Neuronal stem cell (in vitro differentiated cells): Measurements from ENCODE around the gene ZNF853.

ENCODE experiments used
- DNase-seq: peaks from one replicate; pipeline ENCODE4 v3.0.0-alpha.2; 2013; ENCODE audit warnings: low spot score
- H2AFZ ChIP-seq: one replicate; pipeline ENCODE4 v1.6.1; 2013; ENCODE audit warnings: mild to moderate bottlenecking, low read length, inconsistent platforms
- H2AK5ac ChIP-seq: 2 replicates; pipeline ENCODE4 v1.6.1; 2013; ENCODE audit warnings: low read depth, mild to moderate bottlenecking, inconsistent platforms, low read length, moderate library complexity, mixed read lengths
- H2BK120ac ChIP-seq: 2 replicates; pipeline ENCODE4 v1.6.1; 2013; ENCODE audit warnings: low read depth, mild to moderate bottlenecking, inconsistent platforms, low read length, moderate library complexity, mixed read lengths
- H2BK12ac ChIP-seq: one replicate; pipeline ENCODE4 v1.6.1; 2013; ENCODE audit warnings: low read length, inconsistent platforms
- H2BK15ac ChIP-seq: 2 replicates; pipeline ENCODE4 v1.6.1; 2013; ENCODE audit warnings: mild to moderate bottlenecking, low read length, inconsistent platforms, mixed read lengths
- H2BK5ac ChIP-seq: one replicate; pipeline ENCODE4 v1.6.1; 2013; ENCODE audit warnings: inconsistent platforms, mild to moderate bottlenecking, low read length, moderate library complexity
- H3K14ac ChIP-seq: one replicate; pipeline ENCODE4 v1.6.1; 2013; ENCODE audit warnings: low read length, inconsistent platforms
- H3K18ac ChIP-seq: 2 replicates; pipeline ENCODE4 v1.6.1; 2013; ENCODE audit warnings: low read length, inconsistent platforms
- H3K23ac ChIP-seq: 2 replicates; pipeline ENCODE4 v1.6.1; 2013; ENCODE audit warnings: low read depth, mild to moderate bottlenecking, mixed read lengths, low read length, inconsistent platforms; ENCODE audit not compliant: poor library complexity
- H3K27ac ChIP-seq: replicated peaks from 3 replicates; pipeline ENCODE4 v1.5.1; 2013; ENCODE audit warnings: low read length, inconsistent platforms
- H3K27me3 ChIP-seq, 3 experiments: 2 replicates each; pipeline ENCODE4 v1.6.1; 2013; ENCODE audit warnings: low read length in 3 of 3, mild to moderate bottlenecking in 2 of 3, inconsistent platforms in 1 of 3, low read depth in 1 of 3, mixed read lengths in 1 of 3, moderate library complexity in 1 of 3; ENCODE audit not compliant: control insufficient read depth in 3 of 3, insufficient read depth in 3 of 3
- H3K36me3 ChIP-seq, 2 donors: replicated peaks in 1 of 2; 2 replicates each; pipeline ENCODE4 v1.6.1; 2013; ENCODE audit warnings: low read length in 2 of 2; ENCODE audit not compliant: control insufficient read depth in 2 of 2, insufficient read depth in 2 of 2
- H3K4ac ChIP-seq: 2 replicates; pipeline ENCODE4 v1.6.1; 2013; ENCODE audit warnings: inconsistent platforms, mild to moderate bottlenecking, low read length, moderate library complexity
- H3K4me1 ChIP-seq, 2 donors: 1 replicate in 1 of 2; 2 replicates in 1 of 2; pipeline ENCODE4 v1.6.1; 2013; ENCODE audit warnings: low read length in 2 of 2, low read depth in 1 of 2; ENCODE audit not compliant: control insufficient read depth in 2 of 2, insufficient read depth in 1 of 2
- H3K4me2 ChIP-seq: one replicate; pipeline ENCODE4 v1.6.1; 2013; ENCODE audit warnings: mild to moderate bottlenecking, low read length, inconsistent platforms; ENCODE audit not compliant: insufficient read depth, poor library complexity, severe bottlenecking
- H3K4me3 ChIP-seq, 2 donors: 2 replicates each; pipeline ENCODE4 v1.5.1; 2013; ENCODE audit warnings: low read length in 2 of 2, mild to moderate bottlenecking in 2 of 2, inconsistent platforms in 1 of 2, moderate library complexity in 1 of 2
- H3K79me1 ChIP-seq: one replicate; pipeline ENCODE4 v1.6.1; 2013; ENCODE audit warnings: low read depth, mild to moderate bottlenecking, inconsistent platforms, low read length, moderate library complexity
- H3K9ac ChIP-seq: one replicate; pipeline ENCODE4 v1.6.1; 2013; ENCODE audit warnings: mild to moderate bottlenecking, low read depth, low read length, inconsistent platforms; ENCODE audit not compliant: poor library complexity
- H3K9me3 ChIP-seq, 2 donors: replicated peaks in 1 of 2; 2 replicates each; pipeline versions ENCODE3 to v1.6.1; 2013; ENCODE audit warnings: low read length in 2 of 2, mild to moderate bottlenecking in 2 of 2, inconsistent platforms in 1 of 2, low read depth in 1 of 2, mixed read lengths in 1 of 2, moderate library complexity in 1 of 2; ENCODE audit not compliant: control insufficient read depth in 2 of 2, insufficient read depth in 1 of 2
- H4K8ac ChIP-seq: one replicate; pipeline ENCODE4 v1.6.1; 2013; ENCODE audit warnings: low read depth, mild to moderate bottlenecking, inconsistent platforms, low read length, moderate library complexity
- H4K91ac ChIP-seq: one replicate; pipeline ENCODE4 v1.6.1; 2013; ENCODE audit warnings: low read length, low read depth, mild to moderate bottlenecking, inconsistent platforms; ENCODE audit not compliant: poor library complexity
- WGBS, 2 donors: extraction: QIAGEN DNeasy Blood & Tissue Kit; methylation state at CpG; one replicate each; pipeline ENCODE4 v1.1.7; 2013; ENCODE audit warnings: missing lambda C conversion rate in 2 of 2, mixed read lengths in 1 of 2; ENCODE audit not compliant: insufficient read length in 2 of 2, insufficient replicate concordance in 1 of 2; ENCODE audit errors: extremely low coverage in 2 of 2; 5-methylcytosine and 5-hydroxymethylcytosine counted together

ZNF853 gene

GRCh38 chr7:6618621-6619020, 3.2 kb downstream of the ZNF853 start:
- Histone ChIP-seq H3K79me1 (peaks cover 12% of the 10 kb centered on the region), H3K9me3 (no peaks in the 10 kb centered on the region), H4K8ac (no peak overlapping the region), H3K36me3 (peaks cover 26 to 58% of the 10 kb centered on the region in 2 donors), H2AK5ac (no peak overlapping the region), H3K4me2 (no peak overlapping the region), H3K4me3 (no peak overlapping the region), H3K14ac (no peak overlapping the region), H3K4ac (no peak overlapping the region), H3K27ac (no peak overlapping the region), H3K9ac (no peak overlapping the region), H3K18ac (no peak overlapping the region), H4K91ac (no peak overlapping the region), H3K27me3 (no peaks in the 10 kb centered on the region), H2BK15ac (no peak overlapping the region), H2BK120ac (no peak overlapping the region), H2BK12ac (no peak overlapping the region), H3K23ac (no peak overlapping the region), H3K4me1 (peaks cover 6 to 8% of the 10 kb centered on the region in 2 donors), H2BK5ac (no peak overlapping the region), H2AFZ (no peak overlapping the region)
- no CpG with 5 or more reads among the region's 4 CpGs for WGBS, 2 donors
- DNase-seq = no peak

- no peak overlapping the region for H3K27ac ChIP-seq
- no peak overlapping the region for H2AK5ac ChIP-seq
- no peak for DNase-seq
- H3K4ac ChIP-seq = no peak overlapping the region
- no peak overlapping the region for H3K4me3 ChIP-seq
- H2BK120ac ChIP-seq = no peak overlapping the region
- H3K14ac ChIP-seq = no peak overlapping the region
- peaks cover 12% of the 10 kb centered on the region for H3K79me1 ChIP-seq
- peaks cover 28 to 68% of the 10 kb centered on the region in 2 donors for H3K36me3 ChIP-seq
- no peaks in the 10 kb centered on the region for H3K27me3 ChIP-seq
- no peak overlapping the region for H4K8ac ChIP-seq
- WGBS, 2 donors = no CpG with 5 or more reads among the region's 3 CpGs
- H3K4me1 ChIP-seq = peaks cover 3 to 5% of the 10 kb centered on the region in 2 donors
- H4K91ac ChIP-seq = no peak overlapping the region
- H3K4me2 ChIP-seq = no peak overlapping the region
- H2AFZ ChIP-seq = no peak overlapping the region
- H3K9ac ChIP-seq = no peak overlapping the region
- no peak overlapping the region for H3K18ac ChIP-seq
- no peaks in the 10 kb centered on the region for H3K9me3 ChIP-seq
- H2BK12ac ChIP-seq = no peak overlapping the region
- H3K23ac ChIP-seq = no peak overlapping the region
- no peak overlapping the region for H2BK15ac ChIP-seq
- H2BK5ac ChIP-seq = no peak overlapping the region
Measured at GRCh38 chr7:6619961-6620360, 4.6 kb downstream of the ZNF853 start.

GRCh38 chr7:6621195-6622133, 6.1 kb downstream of the ZNF853 start:
- no CpG with 5 or more reads among the region's 20 CpGs for WGBS, 2 donors
- Histone ChIP-seq H3K36me3 (peaks cover 28 to 70% of the 10 kb centered on the region in 2 donors), H4K91ac (no peak overlapping the region), H2BK120ac (no peak overlapping the region), H3K27me3 (no peaks in the 10 kb centered on the region), H2BK12ac (no peak overlapping the region), H3K4me2 (no peak overlapping the region), H3K4ac (no peak overlapping the region), H3K23ac (peak overlapping the region; percentile 10), H3K9me3 (no peaks in the 10 kb centered on the region), H2BK15ac (no peak overlapping the region), H4K8ac (no peak overlapping the region), H2AFZ (no peak overlapping the region), H3K4me3 (peak overlapping the region in 1 of 2 donors; percentile 11), H3K27ac (no peak overlapping the region), H3K9ac (no peak overlapping the region), H3K4me1 (peaks cover 0 to 1% of the 10 kb centered on the region in 2 donors), H2AK5ac (no peak overlapping the region), H3K18ac (no peak overlapping the region), H3K79me1 (peaks cover 8% of the 10 kb centered on the region), H2BK5ac (no peak overlapping the region), H3K14ac (no peak overlapping the region)
- no peak for DNase-seq

GRCh38 chr7:6622134-6622710, 6.8 kb downstream of the ZNF853 start:
- Histone ChIP-seq H4K8ac (peak overlapping the region; percentile 17), H3K4me2 (no peak overlapping the region), H2BK120ac (no peak overlapping the region), H3K4ac (no peak overlapping the region), H3K18ac (no peak overlapping the region), H3K27me3 (no peaks in the 10 kb centered on the region), H4K91ac (no peak overlapping the region), H3K4me3 (peak overlapping the region in 1 of 2 donors; percentile 58), H3K4me1 (peaks cover 0 to under 1% of the 10 kb centered on the region in 2 donors), H2BK15ac (no peak overlapping the region), H3K9ac (no peak overlapping the region), H3K14ac (no peak overlapping the region), H3K79me1 (peaks cover 4% of the 10 kb centered on the region), H3K27ac (no peak overlapping the region), H3K9me3 (no peaks in the 10 kb centered on the region), H2AK5ac (no peak overlapping the region), H2BK5ac (no peak overlapping the region), H3K36me3 (peaks cover 27 to 64% of the 10 kb centered on the region in 2 donors), H2AFZ (no peak overlapping the region), H2BK12ac (no peak overlapping the region), H3K23ac (peak overlapping the region; percentile 10)
- DNase-seq = no peak
- WGBS, 2 donors = no CpG with 5 or more reads among the region's 67 CpGs
